GM18909 (cell line): Measurements from ENCODE around the gene TTC34.
"Not testable (repeated sequence)": the region's sequence is repeated elsewhere in the genome, so short reads cannot be mapped to it uniquely, and the experiment has no call there.

Experiments used
- ATAC-seq: cut with Tn5 transposase; IDR thresholded peaks from one replicate; pipeline ENCODE4 v1.9.1; 2021; ENCODE audit warnings: mild to moderate bottlenecking; ENCODE audit not compliant: unreplicated experiment, poor library complexity

Gene TTC34

GRCh38 chr1:2686091-2686863, 115.2 kb downstream of the TTC34 start:
- ATAC-seq = not testable (repeated sequence)

DNA sequence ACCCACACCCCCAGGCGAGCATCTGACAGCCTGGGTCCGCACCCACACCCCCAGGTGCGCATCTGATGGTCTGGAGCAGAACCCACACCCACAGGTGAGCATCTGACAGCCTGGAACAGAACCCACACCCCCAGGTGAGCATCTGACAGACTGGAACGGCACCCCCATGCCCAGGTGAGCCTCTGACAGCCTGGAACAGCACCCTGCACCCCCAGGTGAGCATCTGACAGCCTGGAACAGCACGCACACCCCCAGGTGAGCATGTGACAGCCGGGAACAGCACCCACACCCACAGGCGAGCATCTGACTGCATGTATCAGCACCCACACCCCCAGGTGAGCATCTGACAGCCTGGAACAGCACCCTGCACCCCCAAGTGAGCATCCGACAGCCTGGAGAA, 115.8 kb downstream of the TTC34 start:
- ATAC-seq = not testable (repeated sequence)

GRCh38 chr1:2684878-2685277, 116.6 kb downstream of the TTC34 start:
- ATAC-seq = not testable (repeated sequence)

DNA sequence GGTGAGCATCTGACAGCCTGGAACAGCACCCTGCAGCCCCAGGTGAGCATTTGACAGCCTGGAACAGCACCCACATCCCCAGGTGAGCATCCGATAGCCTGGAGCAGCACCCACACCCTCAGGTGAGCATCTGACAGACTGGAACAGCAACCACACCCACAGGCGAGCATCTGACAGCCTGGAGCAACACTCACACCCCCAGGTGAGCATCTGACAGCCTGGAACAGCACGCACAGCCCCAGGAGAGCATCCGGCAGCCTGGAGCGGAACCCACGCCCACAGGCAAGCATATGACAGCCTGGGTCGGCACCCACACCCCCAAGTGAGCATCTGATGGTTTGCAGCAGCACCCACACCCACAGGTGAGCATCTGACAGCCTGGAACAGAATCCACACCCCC, 117.5 kb downstream of the TTC34 start:
- not testable (repeated sequence) for ATAC-seq

GRCh38 chr1:2683321-2683741, 118.2 kb downstream of the TTC34 start:
- not testable (repeated sequence) for ATAC-seq

DNA sequence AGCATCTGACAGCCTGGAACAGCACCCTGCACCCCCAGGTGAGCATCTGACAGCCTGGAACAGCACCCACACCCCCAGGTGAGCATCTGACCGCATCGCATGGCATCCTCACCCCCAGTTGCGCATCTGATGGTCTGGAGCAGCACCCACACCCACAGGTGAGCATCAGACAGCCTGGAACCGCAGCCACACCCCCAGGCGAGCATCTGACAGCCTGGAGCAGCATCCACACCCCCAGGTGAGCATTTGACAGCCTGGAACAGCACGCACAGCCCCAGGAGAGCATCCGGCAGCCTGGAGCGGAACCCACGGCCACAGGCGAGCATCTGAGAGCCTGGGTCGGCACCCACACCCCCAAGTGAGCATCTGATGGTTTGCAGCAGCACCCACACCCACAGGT, 118.6 kb downstream of the TTC34 start:
- ATAC-seq = not testable (repeated sequence)

DNA sequence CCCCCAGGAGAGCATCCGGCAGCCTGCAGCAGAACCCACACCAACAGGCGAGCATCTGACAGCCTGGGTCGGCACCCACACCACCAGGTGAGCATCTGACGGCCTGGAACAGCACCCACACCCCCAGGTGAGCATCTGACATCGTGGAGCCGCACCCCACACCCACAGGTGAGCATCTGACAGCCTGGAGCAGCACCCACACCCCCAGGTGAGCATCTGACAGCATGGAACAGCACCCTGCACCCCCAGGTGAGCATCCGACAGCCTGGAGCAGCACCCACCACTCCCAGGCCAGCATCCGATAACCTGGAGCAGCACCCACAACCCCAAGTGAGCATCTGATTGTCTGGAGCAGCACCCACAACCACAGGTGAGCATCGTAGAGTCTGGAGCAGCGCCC, 124.8 kb downstream of the TTC34 start:
- ATAC-seq = not testable (repeated sequence)

- ATAC-seq = not testable (repeated sequence)
These were observed 129.8 kb downstream of the TTC34 start for GRCh38 chr1:2671656-2672055.

DNA sequence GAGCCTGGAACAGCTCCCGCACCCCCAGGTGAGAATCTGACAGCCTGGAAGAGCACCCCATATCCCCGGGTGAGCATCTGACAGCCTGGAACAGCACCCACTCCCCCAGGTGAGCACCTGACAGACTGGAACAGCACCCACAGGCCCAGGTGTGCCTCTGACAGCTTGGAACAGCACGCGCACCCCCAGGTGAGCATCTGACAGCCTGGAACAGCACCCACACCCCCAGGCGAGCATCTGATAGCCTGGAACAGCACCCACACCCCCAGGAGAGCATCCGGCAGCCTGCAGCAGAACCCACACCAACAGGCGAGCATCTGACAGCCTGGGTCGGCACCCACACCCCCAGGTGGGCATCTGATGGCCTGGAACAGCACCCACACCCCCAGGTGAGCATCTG, 141.7 kb downstream of the TTC34 start:
- ATAC-seq = not testable (repeated sequence)

- ATAC-seq = not testable (repeated sequence)
These were observed 143.6 kb downstream of the TTC34 start for GRCh38 chr1:2657909-2658308.

GRCh38 chr1:2657124-2657523, 144.4 kb downstream of the TTC34 start:
- not testable (repeated sequence) for ATAC-seq

DNA sequence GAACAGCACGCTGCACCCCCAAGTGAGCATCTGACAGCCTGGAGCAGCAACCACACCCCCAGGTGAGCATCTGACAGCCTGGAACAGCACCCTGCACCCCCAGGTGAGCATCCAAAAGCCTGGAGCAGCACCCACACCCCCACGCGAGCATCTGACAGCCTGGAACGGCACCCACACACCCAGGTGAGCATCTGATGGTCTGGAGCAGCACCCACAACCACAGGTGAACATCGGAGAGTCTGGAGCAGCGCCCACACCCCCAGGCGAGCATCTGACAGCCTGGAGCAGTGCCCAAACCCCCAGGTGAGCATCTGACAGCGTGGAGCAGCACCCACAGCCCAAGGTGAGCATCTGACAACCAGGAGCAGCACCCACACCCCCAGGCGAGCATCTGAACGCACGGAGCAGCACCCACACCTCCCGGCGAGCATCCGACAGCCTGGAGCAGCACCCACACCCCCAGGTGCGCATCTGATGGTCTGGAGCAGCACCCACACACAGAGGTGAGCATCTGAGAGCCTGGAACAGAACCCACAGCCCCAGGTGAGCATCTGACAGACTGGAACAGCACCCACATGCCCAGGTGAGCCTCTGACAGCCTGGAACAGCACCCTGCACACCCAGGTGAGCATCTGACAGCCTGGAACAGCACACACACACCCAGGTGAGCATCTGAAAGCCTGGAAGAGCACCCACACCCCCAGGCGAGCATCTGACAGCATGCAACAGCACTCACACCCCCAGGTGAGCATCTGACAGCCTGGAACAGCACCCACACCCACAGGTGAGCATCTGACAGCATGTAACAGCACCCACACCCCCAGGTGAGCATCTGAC, 145.7 kb downstream of the TTC34 start:
- not testable (repeated sequence) for ATAC-seq

DNA sequence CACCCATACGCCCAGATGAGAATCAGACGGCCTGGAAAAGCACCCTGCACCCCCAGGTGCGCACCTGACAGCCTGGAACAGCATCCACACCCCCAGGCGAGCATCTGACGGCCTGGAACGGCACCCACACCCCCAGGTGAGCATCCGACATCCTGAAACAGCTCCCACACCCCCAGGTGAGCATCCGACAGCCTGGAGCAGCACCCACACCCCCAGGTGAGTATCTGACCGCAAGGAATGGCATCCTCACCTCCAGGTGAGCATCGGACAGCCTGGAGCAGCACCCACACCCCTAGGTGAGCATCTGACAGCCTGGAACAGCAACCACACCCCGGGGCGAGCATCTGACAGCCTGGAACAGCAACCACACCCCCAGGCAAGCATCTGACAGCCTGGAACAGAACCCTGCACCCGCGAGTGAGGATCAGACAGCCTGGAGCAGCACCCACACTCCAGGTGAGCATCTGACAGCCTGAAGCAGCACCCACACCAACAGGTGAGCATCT, 147.0 kb downstream of the TTC34 start:
- ATAC-seq = not testable (repeated sequence)

DNA sequence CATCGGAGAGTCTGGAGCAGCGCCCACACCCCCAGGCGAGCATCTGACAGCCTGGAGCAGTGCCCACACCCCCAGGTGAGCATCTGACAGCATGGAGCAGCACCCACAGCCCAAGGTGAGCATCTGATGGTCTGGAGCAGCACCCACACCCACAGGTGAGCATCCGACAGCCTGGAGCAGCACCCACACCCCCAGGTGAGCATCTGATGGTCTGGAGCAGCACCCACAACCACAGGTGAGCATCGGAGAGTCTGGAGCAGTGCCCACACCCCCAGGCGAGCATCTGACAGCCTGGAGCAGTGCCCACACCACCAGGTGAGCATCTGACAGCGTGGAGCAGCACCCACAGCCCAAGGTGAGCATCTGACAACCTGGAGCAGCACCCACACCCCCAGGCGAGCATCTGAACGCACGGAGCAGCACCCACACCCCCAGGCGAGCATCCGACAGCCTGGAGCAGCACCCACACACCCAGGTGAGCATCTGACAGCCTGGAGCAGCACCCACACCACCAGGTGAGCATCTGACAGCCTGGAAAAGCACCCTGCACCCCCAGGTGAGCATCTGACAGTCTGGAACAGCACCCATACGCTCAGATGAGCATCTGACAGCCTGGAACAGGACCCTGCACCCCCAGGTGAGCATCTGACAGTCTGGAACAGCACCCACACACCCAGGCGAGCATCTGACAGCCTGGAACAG, 147.6 kb downstream of the TTC34 start:
- ATAC-seq = not testable (repeated sequence)

DNA sequence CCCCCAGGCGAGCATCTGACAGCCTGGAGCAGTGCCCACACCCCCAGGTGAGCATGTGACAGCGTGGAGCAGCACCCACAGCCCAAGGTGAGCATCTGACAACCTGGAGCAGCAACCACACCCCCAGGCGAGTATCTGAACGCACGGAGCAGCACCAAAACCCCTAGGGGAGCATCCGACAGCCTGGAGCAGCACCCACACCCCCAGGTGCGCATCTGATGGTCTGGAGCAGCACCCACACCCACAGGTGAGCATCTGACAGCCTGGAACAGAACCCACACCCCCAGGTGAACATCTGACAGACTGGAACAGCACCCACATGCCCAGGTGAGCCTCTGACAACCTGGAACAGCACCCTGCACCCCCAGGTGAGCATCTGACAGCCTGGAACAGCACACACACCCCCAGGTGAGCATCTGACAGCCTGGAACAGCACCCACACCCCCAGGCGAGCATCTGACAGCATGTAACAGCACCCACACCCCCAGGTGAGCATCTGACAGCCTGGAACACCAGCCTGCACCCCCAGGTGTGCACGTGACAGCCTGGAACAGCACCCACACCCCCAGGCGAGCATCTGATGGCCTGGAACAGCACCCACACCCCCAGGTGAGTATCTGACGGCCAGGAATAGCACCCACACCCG, 148.4 kb downstream of the TTC34 start:
- ATAC-seq = not testable (repeated sequence)

DNA sequence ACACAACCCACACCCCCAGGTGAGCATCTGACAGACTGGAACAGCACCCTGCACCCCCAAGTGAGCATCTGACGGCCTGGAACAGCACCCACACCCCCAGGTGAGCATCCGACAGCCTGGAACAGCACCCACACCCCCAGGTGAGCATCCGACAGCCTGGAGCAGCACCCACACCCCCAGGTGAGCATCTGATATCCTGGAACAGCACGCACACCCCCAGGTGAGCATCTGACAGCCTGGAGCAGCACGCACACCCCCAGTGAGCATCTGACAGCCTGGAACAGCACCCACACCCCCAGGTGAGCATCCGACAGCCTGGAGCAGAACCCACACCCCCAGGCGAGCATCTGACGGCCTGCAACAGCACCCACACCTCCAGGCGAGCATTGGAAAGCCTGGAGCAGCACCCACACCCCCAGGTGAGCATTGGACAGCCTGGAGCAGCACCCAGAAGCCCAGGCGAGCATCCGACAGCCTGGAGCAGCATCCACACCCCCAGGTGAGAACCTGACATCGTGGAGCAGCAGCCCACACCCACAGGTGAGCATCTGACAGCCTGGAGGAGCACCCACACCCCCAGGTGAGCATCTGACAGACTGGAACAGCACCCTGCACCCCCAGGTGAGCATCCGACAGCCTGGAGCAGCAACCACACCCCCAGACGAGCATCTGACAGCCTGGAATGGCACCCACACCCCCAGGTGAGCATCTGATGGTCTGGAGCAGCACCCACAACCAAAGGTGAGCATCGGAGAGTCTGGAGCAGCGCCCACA, 149.2 kb downstream of the TTC34 start:
- ATAC-seq = not testable (repeated sequence)

DNA sequence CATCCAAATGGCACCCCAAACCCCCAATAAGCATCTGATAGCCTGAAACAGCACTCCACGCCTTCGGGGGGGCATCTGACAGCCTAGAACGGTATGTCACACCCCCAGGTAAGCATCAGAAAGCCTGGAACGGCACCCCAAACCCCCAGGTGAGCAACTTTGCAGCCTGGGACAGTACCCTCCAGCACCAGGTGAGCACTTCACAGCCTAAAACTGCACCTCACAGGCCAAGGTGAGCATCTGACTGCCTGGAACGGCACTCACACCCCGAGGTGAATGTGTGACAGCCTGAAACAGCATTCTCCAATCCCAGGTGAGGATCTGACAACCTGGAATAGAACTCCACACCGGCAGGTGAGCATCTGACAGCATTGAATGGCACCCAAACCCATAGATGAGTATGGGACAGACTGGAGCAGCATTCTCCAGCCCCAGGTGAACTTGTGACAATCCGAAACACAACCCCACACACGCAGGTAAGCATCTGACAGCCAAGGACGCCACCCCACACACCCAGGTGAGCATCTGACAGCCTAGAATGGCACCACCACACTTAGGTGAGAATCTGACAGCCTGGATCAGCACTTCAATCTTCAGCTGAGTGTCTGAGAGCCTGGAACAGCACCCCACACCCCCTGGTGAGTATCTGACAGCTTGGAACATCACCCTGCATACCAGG, 150.4 kb downstream of the TTC34 start:
- ATAC-seq = no peak

DNA sequence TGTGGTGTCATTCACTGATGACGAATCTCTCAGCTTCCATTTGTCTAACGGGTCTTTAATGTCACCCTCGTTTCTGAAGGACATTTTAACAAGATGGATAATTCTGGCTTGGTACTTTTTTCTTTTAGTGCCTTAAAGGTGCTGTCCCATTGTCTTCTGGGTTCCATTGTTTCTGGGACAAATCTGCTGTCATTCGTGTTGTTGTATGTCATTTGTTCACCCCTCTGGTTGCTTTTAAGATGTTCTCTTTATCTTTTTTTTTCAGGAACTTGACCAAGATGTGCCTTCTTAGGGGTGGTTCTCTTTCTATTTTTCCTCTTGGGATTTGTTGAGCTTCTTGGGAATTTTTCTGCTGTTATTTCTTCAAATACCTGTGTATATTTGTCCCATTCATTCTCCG, 154.7 kb downstream of the TTC34 start:
- no peak for ATAC-seq

GRCh38 chr1:2645776-2646175, 155.7 kb downstream of the TTC34 start:
- ATAC-seq = no peak
